ENCODE measurements around the gene B4GALT5.

Gene B4GALT5

GRCh38 chr20:49756241-49756640 is 42.6 kb upstream of the B4GALT5 start:
- no peak for TF ChIP-seq POLR2AphosphoS5 (IDR thresholded peaks at IDR 0.05; ENCODE audit: low read depth, low read length)
- TF ChIP-seq FOXP2 (optimal IDR thresholded peaks at IDR 0.05; ENCODE audit: borderline replicate concordance, extremely low read depth, extremely low read length, insufficient read depth) = no peak
- no peak for TF ChIP-seq REST (IDR thresholded peaks at IDR 0.05; ENCODE audit: insufficient read depth in 1 of 2, low read depth in 2 of 2, low read length in 2 of 2)
- no peak for TF ChIP-seq TAF1 (IDR thresholded peaks at IDR 0.05; ENCODE audit: borderline replicate concordance, insufficient read depth, low read length)
- TF ChIP-seq SIN3A (IDR thresholded peaks at IDR 0.05; ENCODE audit: borderline replicate concordance, insufficient read depth, low read length) = no peak

- TF ChIP-seq REST (IDR thresholded peaks at IDR 0.05; ENCODE audit: insufficient read depth in 1 of 2, low read depth in 2 of 2, low read length in 2 of 2) (no peak), POLR2AphosphoS5 (IDR thresholded peaks at IDR 0.05; ENCODE audit: low read depth, low read length) (no peak), TAF1 (IDR thresholded peaks at IDR 0.05; ENCODE audit: borderline replicate concordance, insufficient read depth, low read length) (no peak), FOXP2 (optimal IDR thresholded peaks at IDR 0.05; ENCODE audit: borderline replicate concordance, extremely low read depth, extremely low read length, insufficient read depth) (no peak), SIN3A (IDR thresholded peaks at IDR 0.05; ENCODE audit: borderline replicate concordance, insufficient read depth, low read length) (no peak)
Observed at GRCh38 chr20:49754596-49754995, 40.9 kb upstream of the B4GALT5 start.

GRCh38 chr20:49753133-49753532 is 39.5 kb upstream of the B4GALT5 start:
- TF ChIP-seq POLR2AphosphoS5 (IDR thresholded peaks at IDR 0.05; ENCODE audit: low read depth, low read length) = no peak
- no peak for TF ChIP-seq FOXP2 (optimal IDR thresholded peaks at IDR 0.05; ENCODE audit: borderline replicate concordance, extremely low read depth, extremely low read length, insufficient read depth)
- TF ChIP-seq SIN3A (IDR thresholded peaks at IDR 0.05; ENCODE audit: borderline replicate concordance, insufficient read depth, low read length) = no peak
- no peak for TF ChIP-seq TAF1 (IDR thresholded peaks at IDR 0.05; ENCODE audit: borderline replicate concordance, insufficient read depth, low read length)
- TF ChIP-seq REST (IDR thresholded peaks at IDR 0.05; ENCODE audit: insufficient read depth in 1 of 2, low read depth in 2 of 2, low read length in 2 of 2) = no peak

- TF ChIP-seq FOXP2 (optimal IDR thresholded peaks at IDR 0.05; ENCODE audit: borderline replicate concordance, extremely low read depth, extremely low read length, insufficient read depth) (no peak), REST (IDR thresholded peaks at IDR 0.05; ENCODE audit: insufficient read depth in 1 of 2, low read depth in 2 of 2, low read length in 2 of 2) (no peak), TAF1 (IDR thresholded peaks at IDR 0.05; ENCODE audit: borderline replicate concordance, insufficient read depth, low read length) (no peak), POLR2AphosphoS5 (IDR thresholded peaks at IDR 0.05; ENCODE audit: low read depth, low read length) (no peak), SIN3A (IDR thresholded peaks at IDR 0.05; ENCODE audit: borderline replicate concordance, insufficient read depth, low read length) (no peak)
Observed at GRCh38 chr20:49752201-49752903, 38.7 kb upstream of the B4GALT5 start.

Data from PFSK-1 (cell line).